ENCODE measurements around the gene KIAA1217. TPM values are rescaled to one million over a fixed set of nuclear protein-coding genes. Genes with fewer than 3 reads are reported as not detected.

The KIAA1217 gene
- total and polyA plus RNA-seq, 2 of the 8 experiments (the other 6 are each of a cell fraction or from before 2014, with no cell fraction given): 4.5 to 15.6 TPM

GRCh38 chr10:24477915-24478314, 269.0 kb downstream of the KIAA1217 start (continued):
- TF ChIP-seq, protein P1, sequence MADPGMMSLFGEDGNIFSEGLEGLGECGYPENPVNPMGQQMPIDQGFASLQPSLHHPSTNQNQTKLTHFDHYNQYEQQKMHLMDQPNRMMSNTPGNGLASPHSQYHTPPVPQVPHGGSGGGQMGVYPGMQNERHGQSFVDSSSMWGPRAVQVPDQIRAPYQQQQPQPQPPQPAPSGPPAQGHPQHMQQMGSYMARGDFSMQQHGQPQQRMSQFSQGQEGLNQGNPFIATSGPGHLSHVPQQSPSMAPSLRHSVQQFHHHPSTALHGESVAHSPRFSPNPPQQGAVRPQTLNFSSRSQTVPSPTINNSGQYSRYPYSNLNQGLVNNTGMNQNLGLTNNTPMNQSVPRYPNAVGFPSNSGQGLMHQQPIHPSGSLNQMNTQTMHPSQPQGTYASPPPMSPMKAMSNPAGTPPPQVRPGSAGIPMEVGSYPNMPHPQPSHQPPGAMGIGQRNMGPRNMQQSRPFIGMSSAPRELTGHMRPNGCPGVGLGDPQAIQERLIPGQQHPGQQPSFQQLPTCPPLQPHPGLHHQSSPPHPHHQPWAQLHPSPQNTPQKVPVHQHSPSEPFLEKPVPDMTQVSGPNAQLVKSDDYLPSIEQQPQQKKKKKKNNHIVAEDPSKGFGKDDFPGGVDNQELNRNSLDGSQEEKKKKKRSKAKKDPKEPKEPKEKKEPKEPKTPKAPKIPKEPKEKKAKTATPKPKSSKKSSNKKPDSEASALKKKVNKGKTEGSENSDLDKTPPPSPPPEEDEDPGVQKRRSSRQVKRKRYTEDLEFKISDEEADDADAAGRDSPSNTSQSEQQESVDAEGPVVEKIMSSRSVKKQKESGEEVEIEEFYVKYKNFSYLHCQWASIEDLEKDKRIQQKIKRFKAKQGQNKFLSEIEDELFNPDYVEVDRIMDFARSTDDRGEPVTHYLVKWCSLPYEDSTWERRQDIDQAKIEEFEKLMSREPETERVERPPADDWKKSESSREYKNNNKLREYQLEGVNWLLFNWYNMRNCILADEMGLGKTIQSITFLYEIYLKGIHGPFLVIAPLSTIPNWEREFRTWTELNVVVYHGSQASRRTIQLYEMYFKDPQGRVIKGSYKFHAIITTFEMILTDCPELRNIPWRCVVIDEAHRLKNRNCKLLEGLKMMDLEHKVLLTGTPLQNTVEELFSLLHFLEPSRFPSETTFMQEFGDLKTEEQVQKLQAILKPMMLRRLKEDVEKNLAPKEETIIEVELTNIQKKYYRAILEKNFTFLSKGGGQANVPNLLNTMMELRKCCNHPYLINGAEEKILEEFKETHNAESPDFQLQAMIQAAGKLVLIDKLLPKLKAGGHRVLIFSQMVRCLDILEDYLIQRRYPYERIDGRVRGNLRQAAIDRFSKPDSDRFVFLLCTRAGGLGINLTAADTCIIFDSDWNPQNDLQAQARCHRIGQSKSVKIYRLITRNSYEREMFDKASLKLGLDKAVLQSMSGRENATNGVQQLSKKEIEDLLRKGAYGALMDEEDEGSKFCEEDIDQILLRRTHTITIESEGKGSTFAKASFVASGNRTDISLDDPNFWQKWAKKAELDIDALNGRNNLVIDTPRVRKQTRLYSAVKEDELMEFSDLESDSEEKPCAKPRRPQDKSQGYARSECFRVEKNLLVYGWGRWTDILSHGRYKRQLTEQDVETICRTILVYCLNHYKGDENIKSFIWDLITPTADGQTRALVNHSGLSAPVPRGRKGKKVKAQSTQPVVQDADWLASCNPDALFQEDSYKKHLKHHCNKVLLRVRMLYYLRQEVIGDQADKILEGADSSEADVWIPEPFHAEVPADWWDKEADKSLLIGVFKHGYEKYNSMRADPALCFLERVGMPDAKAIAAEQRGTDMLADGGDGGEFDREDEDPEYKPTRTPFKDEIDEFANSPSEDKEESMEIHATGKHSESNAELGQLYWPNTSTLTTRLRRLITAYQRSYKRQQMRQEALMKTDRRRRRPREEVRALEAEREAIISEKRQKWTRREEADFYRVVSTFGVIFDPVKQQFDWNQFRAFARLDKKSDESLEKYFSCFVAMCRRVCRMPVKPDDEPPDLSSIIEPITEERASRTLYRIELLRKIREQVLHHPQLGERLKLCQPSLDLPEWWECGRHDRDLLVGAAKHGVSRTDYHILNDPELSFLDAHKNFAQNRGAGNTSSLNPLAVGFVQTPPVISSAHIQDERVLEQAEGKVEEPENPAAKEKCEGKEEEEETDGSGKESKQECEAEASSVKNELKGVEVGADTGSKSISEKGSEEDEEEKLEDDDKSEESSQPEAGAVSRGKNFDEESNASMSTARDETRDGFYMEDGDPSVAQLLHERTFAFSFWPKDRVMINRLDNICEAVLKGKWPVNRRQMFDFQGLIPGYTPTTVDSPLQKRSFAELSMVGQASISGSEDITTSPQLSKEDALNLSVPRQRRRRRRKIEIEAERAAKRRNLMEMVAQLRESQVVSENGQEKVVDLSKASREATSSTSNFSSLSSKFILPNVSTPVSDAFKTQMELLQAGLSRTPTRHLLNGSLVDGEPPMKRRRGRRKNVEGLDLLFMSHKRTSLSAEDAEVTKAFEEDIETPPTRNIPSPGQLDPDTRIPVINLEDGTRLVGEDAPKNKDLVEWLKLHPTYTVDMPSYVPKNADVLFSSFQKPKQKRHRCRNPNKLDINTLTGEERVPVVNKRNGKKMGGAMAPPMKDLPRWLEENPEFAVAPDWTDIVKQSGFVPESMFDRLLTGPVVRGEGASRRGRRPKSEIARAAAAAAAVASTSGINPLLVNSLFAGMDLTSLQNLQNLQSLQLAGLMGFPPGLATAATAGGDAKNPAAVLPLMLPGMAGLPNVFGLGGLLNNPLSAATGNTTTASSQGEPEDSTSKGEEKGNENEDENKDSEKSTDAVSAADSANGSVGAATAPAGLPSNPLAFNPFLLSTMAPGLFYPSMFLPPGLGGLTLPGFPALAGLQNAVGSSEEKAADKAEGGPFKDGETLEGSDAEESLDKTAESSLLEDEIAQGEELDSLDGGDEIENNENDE (IDR thresholded peaks at IDR 0.05; ENCODE audit: insufficient replicate concordance, low read length): no peak
- no peak for TF ChIP-seq TEAD4 (IDR thresholded peaks at IDR 0.05; ENCODE audit: low read depth, low read length)

All from H1 (cell line).